ENCODE measurements around the gene CFAP57.

DNA sequence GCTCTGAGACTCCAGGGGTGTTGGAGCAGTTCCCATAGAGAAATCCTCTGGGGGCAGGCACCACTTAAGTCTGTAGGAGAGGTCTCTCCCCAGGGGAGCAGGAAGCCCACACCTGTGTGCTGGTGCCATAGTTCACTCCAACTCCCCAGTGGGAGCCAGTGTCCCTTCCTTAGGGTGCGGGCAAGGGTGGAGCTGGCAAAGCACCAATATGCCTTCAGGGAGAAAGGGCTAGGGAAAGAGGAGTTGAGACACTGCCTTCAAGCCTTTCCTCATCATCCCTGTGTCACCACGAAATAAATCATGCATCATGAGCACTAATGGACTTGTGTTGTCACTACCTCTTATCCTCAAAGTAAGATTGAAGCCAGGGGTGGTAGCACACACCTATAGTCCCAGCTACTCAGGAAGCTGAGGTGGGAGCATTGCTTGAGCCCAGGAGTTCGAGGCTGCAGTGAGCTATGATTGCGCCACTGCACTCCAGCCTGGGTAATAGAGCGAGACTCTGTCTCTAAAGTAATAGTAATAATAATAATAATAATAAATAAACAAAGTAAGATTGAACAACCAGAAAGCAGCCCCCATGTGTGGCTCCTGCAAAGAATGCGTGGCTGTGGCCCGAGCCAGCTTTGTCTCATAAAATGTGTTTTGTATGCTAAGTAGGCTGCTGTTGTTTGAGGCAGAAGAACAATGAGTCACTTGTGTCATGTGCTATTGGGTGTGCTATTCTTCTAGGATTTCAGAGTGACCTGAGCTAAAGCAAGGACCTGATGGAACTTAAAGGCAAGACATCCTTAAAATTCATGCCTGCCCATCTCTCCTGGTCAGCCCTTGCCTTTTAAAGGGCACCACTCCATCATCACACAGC is 122.0 kb downstream of the CFAP57 start:
- TF ChIP-seq, protein P1, sequence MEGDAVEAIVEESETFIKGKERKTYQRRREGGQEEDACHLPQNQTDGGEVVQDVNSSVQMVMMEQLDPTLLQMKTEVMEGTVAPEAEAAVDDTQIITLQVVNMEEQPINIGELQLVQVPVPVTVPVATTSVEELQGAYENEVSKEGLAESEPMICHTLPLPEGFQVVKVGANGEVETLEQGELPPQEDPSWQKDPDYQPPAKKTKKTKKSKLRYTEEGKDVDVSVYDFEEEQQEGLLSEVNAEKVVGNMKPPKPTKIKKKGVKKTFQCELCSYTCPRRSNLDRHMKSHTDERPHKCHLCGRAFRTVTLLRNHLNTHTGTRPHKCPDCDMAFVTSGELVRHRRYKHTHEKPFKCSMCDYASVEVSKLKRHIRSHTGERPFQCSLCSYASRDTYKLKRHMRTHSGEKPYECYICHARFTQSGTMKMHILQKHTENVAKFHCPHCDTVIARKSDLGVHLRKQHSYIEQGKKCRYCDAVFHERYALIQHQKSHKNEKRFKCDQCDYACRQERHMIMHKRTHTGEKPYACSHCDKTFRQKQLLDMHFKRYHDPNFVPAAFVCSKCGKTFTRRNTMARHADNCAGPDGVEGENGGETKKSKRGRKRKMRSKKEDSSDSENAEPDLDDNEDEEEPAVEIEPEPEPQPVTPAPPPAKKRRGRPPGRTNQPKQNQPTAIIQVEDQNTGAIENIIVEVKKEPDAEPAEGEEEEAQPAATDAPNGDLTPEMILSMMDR (IDR thresholded peaks at IDR 0.05), result no peak
- peak; percentile 18 for TF ChIP-seq POLR2A (IDR thresholded peaks at IDR 0.05)
- peak; percentile 79 for TF ChIP-seq POLR2AphosphoS5 (IDR thresholded peaks at IDR 0.05)

All from prostate gland (tissue), 2 donors.